Measurements from ENCODE around the gene MTUS2. TPM values are rescaled to one million over a fixed set of nuclear protein-coding genes. Genes with fewer than 3 reads are reported as not detected.

MTUS2 gene
- total RNA-seq, 1 donor from 2014 or later, result 0.90 TPM

DNA sequence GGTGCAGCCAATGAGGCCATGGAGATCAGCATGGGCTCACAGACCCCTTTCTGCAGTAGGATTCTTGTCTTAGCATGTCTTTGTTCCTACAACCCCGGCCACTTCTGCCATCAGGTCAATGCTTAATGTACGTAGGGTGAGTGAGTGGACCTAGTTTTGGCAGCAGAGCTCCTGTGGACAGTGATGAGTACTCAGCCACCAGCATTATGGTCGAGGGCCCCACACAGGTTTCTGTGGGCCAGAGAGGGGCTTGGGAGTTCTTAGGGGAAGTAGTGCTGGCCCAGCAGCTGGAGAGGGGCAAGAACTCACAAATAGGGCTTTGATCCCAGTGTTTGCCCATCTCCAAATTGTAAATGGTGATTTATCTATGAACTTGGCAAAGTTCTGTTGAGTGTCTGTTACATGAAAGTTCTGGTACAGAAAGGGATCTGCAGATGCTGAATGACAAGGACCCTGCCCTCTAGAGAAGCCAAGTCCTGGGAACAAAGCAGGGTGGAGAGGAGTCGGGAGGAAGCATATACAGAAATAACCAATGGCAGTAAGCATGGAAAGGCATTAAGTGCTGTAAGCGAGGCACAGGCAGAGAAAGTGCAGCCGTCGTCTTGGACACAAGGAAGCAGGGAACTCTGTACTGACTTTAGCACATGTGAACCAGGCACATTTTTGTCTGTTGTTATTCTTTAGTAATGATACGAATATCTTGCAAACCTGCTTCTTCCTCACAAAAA is 185.1 kb downstream of the MTUS2 start:
- TF ChIP-seq CTCF (IDR thresholded peaks at IDR 0.05; ENCODE audit: unreplicated experiment), result no peak
- Mint-ChIP-seq H3K27me3 (ENCODE audit: unreplicated experiment) (peaks cover 2% of the 10 kb centered on the region), H3K27ac (ENCODE audit: unreplicated experiment) (no peak overlapping the region), H3K4me3 (ENCODE audit: unreplicated experiment) (no peak overlapping the region), H3K9me3 (ENCODE audit: unreplicated experiment) (no peaks in the 10 kb centered on the region), H3K4me1 (ENCODE audit: unreplicated experiment) (peaks cover 10% of the 10 kb centered on the region), H3K36me3 (ENCODE audit: low read depth, unreplicated experiment) (peaks cover 3% of the 10 kb centered on the region)
- DNase-seq (ENCODE audit: low spot score), result no peak

GRCh38 chr13:29005763-29006120 is 185.6 kb downstream of the MTUS2 start:
- H3K4me3 Mint-ChIP-seq (ENCODE audit: unreplicated experiment), result no peak overlapping the region
- TF ChIP-seq CTCF (IDR thresholded peaks at IDR 0.05; ENCODE audit: unreplicated experiment), result no peak
- H3K4me1 Mint-ChIP-seq (ENCODE audit: unreplicated experiment), result peaks cover 10% of the 10 kb centered on the region
- peaks cover 2% of the 10 kb centered on the region for H3K27me3 Mint-ChIP-seq (ENCODE audit: unreplicated experiment)
- no peak overlapping the region for H3K27ac Mint-ChIP-seq (ENCODE audit: unreplicated experiment)
- no peak for DNase-seq (ENCODE audit: low spot score)
- peaks cover under 1% of the 10 kb centered on the region for H3K36me3 Mint-ChIP-seq (ENCODE audit: low read depth, unreplicated experiment)
- H3K9me3 Mint-ChIP-seq (ENCODE audit: unreplicated experiment), result no peaks in the 10 kb centered on the region

GRCh38 chr13:29006359-29006850 is 186.3 kb downstream of the MTUS2 start:
- no peak overlapping the region for H3K27ac Mint-ChIP-seq (ENCODE audit: unreplicated experiment)
- TF ChIP-seq CTCF (IDR thresholded peaks at IDR 0.05; ENCODE audit: unreplicated experiment), result no peak
- no peak for DNase-seq (ENCODE audit: low spot score)
- no peaks in the 10 kb centered on the region for H3K36me3 Mint-ChIP-seq (ENCODE audit: low read depth, unreplicated experiment)
- H3K9me3 Mint-ChIP-seq (ENCODE audit: unreplicated experiment), result no peaks in the 10 kb centered on the region
- H3K27me3 Mint-ChIP-seq (ENCODE audit: unreplicated experiment), result peaks cover 2% of the 10 kb centered on the region
- H3K4me1 Mint-ChIP-seq (ENCODE audit: unreplicated experiment), result peaks cover 10% of the 10 kb centered on the region
- no peak overlapping the region for H3K4me3 Mint-ChIP-seq (ENCODE audit: unreplicated experiment)

DNA sequence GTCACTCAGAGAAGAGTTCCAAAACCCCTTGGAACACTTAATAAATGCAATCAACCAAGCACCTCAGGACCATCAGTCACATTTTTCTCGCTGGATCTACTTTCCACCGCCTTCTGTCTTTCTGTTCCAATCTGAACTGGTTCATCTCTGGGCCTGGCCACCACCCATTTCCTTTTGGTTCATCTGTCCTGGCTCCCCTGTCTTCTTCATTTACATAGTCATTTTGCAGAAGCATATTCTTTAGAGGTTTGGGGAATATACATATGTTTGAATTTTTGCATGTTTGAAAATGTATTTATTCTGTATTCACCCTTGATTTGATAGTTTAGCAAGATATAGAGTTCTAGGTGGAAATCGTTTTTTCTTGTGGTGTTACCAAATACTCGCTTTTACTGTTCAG is 188.2 kb downstream of the MTUS2 start:
- Mint-ChIP-seq H3K9me3 (ENCODE audit: unreplicated experiment) (no peaks in the 10 kb centered on the region), H3K4me1 (ENCODE audit: unreplicated experiment) (peaks cover 10% of the 10 kb centered on the region), H3K36me3 (ENCODE audit: low read depth, unreplicated experiment) (no peaks in the 10 kb centered on the region), H3K27me3 (ENCODE audit: unreplicated experiment) (peaks cover 2% of the 10 kb centered on the region), H3K27ac (ENCODE audit: unreplicated experiment) (no peak overlapping the region), H3K4me3 (ENCODE audit: unreplicated experiment) (no peak overlapping the region)
- no peak for TF ChIP-seq CTCF (IDR thresholded peaks at IDR 0.05; ENCODE audit: unreplicated experiment)
- DNase-seq (ENCODE audit: low spot score), result no peak

- Mint-ChIP-seq H3K27ac (ENCODE audit: unreplicated experiment) (peak overlapping the region; percentile 65), H3K4me1 (ENCODE audit: unreplicated experiment) (peaks cover 19% of the 10 kb centered on the region), H3K9me3 (ENCODE audit: unreplicated experiment) (no peaks in the 10 kb centered on the region), H3K27me3 (ENCODE audit: unreplicated experiment) (peaks cover 3% of the 10 kb centered on the region), H3K36me3 (ENCODE audit: low read depth, unreplicated experiment) (peaks cover 6% of the 10 kb centered on the region), H3K4me3 (ENCODE audit: unreplicated experiment) (no peak overlapping the region)
- no peak for TF ChIP-seq CTCF (IDR thresholded peaks at IDR 0.05; ENCODE audit: unreplicated experiment)
- no peak for DNase-seq (ENCODE audit: low spot score)
Observed at GRCh38 chr13:29020314-29020713, 200.2 kb downstream of the MTUS2 start.
